COR-L47 (cell line): ENCODE results near the gene SND1.
"Not testable (repeated sequence)": the region's sequence is repeated elsewhere in the genome, so short reads cannot be mapped to it uniquely, and the experiment has no call there.

Source experiments
- DNase-seq: peaks from one replicate; lab custom pipeline; 2025; lab: John Stamatoyannopoulos, UW

Gene SND1

GRCh38 chr7:127961786-127962453 is 309.9 kb downstream of the SND1 start:
- no peak for DNase-seq

DNA sequence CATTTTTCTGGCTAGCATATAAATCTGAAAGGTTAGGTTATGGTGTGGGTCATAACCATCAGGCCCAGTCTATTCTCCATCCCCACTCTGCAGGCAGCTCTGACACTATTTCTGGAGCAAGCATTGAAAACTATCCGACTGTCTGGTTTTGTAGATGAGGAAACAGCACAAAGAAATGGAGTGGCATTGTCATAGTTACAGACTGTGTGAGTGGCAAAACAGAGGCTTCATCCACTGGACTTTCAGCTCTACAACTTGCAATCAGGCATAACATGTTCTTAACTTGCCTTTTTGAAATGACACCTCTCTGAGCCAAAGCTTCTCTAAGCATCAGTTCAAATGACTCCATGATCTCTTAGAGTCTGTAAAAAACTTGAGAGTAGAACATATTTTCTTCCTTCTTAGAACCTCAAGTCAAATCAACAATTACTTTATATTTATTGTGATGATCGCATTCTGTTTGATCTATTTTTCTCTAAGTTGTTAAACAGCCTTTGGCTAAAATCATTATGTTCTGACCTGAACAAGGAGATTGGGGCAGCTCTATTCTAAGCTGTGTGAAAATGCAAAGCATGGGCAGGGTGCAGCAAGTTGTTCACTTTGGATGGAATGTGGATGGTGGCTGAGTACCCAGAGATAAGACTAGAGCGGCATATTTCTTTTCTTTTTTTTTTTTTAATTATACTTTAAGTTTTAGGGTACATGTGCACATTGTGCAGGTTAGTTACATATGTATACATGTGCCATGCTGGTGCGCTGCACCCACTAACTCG is 310.8 kb downstream of the SND1 start:
- no peak for DNase-seq

- not testable (repeated sequence) for DNase-seq
Observed at GRCh38 chr7:127963850-127964249, 311.9 kb downstream of the SND1 start.

- DNase-seq, result no peak
Observed at GRCh38 chr7:127967281-127967680, 315.3 kb downstream of the SND1 start.

GRCh38 chr7:127968547-127968946 is 316.6 kb downstream of the SND1 start:
- DNase-seq, result no peak

DNA sequence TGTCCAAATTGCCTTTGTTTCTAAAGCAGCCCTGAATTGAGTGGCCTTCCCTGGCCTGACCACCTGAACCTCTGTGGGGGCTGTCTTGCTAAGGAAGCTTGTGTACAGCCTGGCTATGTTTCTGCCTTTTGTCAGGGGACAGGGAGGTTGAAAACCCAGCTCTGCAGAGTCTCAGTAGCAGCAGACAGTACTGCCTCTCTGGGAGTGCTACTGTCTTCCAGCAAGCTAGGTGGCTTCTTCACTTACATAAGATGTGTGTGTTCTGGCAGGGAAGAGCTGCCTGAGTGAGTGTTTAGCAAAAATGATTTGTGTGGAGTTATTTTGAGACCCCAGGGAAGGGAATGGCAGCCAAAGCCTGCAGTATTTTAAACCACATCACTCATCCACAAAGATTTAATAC is 321.8 kb downstream of the SND1 start:
- DNase-seq, result no peak

- no peak for DNase-seq
Observed at GRCh38 chr7:127974446-127975035, 322.5 kb downstream of the SND1 start.

DNA sequence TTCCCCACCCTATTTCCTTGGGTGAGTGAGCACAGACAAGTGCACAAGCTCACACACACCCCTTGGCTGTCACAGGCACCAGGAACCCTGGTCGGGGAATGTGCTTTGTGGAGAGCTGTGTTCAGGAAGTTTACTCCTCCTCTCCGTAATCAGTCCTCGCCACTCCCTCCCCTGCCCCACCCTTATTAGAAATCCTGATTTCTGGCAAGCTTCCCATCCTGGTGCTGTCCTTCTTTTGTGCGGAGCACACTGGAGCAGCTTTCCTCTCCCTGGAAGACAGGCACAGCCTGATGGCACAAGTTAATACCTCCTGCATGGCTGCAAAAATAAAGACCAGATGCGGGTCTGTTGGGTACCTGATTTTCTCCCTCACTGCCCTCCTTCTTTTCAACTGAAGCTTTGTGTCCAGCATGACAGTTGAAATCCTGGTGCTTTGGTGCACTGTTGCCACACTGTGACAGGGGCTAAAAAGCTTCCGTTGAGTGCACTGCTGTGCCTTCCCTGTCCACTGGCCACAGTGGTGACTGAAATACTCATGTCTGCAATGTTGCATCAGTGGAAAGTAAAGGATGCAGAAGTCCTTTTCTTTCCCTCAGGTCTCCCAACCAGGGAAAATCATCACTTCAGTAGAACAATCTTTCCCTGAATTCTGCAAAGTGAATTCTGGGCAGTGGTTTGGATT is 324.2 kb downstream of the SND1 start:
- DNase-seq, result peak; percentile 83

DNA sequence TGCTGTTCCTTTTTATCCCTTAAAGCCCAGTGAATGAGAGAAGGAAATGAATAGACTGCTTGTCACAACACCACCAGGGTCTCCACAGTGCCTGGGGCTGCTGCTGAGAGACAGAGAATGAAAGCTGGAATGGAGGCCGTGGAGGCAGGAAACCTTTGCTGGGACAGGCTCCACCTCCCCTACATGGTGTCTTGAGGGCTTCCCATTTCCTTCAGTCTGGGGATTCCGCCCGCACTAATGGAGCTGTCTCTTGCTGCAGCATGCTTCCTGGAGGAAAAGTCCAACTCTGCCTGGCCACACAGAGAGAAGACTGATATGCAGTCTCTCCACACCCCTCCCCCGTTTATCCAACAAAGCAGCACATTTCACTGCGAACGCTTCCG is 324.7 kb downstream of the SND1 start:
- no peak for DNase-seq

DNA sequence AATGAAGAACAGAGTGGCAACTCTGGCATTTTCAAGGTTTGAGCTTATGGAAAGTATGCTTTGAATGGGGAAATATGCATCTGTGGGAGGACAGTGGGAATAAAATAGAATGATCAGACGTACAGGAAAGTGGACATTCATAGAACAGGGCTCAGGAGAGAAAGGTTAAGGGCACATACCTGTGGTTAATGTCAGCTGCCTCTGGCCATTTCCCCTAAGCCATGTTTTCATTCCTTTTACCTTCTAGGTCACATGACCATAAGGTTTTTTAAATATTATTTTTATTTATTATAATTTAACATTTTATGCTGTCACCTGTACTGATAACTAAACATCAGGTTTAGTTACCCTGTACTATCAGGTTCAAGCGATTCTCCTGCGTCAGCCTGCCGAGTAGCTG is 326.4 kb downstream of the SND1 start:
- no peak for DNase-seq

GRCh38 chr7:127979113-127979727 is 327.2 kb downstream of the SND1 start:
- no peak for DNase-seq

GRCh38 chr7:127979728-127980126 is 327.7 kb downstream of the SND1 start:
- no peak for DNase-seq

GRCh38 chr7:127980901-127981300 is 328.9 kb downstream of the SND1 start:
- no peak for DNase-seq

DNA sequence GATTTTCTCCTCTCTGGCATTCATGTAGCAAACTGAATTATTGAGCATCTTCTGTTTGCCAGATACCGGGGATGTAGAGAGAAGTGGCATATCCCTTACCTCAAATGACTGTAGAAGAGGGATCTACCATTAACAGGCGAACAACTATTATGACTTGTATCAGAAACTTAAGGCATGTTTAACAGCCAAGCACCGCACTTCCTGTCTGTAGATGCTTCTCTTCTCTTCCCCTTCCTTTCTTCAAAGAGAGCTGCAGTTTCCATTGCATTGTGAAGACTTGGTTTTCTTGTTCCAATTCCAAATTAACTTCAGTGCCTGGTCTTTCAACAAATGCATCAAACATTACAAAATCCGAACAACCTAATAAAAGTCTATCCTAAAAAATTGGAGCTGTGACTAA is 330.0 kb downstream of the SND1 start:
- DNase-seq, result no peak

DNA sequence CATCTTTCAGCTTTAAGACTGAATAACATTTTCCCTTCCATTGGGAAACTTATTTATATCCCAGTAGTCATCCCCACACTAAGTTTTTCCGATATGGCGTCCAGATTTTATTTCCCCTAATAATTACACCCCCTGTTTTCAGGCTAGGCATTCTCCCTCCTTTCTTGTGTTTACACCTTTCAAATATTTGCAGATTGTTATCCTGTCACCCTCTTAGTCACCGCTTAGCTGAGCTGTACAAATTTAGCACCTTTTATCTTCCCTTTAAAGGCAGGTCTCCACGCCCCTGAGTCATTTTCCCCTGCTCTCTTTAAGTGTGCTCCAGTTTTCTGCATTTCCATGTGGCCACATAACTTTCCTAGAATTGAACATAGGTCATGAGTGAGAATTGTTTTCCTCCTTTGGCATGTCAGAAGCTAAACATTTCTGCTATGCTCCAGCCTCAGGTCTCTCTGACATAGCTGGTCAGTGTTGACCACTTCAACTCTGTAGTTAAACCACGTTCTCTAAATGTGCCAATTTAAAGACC is 331.9 kb downstream of the SND1 start:
- no peak for DNase-seq

DNA sequence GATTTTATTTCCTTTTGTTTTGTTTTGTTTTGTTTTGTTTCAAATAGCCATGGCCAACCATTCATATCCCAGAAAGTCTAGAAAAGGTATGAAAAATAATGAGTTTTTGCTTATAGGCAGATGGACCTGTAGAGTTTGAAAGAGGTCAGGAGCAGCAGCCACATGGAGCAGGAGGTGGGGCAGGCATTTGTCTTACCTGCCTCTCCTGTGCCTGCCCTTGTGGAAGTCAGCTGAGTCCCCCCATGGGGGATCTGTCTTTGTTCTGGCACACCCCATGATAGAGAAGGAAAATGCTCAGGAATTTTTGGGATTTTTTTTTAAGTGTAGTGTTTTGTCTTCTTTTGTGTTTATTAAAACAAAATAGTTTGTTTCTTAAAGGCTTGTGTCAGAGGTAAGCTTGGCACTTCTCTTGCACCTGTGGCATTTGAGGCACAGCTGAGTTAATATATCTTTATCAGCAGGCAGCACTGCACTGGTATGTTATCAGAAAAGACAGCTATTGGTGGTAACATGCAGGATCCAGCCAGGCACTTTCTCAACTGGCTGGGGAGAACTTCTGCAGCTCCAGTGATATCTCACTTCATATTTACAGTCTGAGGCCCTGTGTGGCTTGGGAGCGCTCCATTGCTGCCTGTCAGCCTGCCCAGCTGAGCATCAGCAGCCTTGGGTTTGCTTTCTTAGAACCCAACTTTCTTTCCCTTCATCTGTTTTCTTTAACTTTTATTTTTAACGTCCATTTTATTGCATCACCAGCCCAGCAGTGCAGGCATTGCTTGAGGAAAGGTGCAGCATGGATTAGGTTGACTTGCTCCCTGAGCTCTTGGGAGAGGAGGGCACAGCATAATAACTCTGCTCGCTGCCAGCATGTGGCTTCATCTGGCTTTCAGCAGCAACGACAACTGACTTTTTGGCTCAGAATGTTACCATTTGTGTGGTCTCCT is 334.9 kb downstream of the SND1 start:
- no peak for DNase-seq

DNA sequence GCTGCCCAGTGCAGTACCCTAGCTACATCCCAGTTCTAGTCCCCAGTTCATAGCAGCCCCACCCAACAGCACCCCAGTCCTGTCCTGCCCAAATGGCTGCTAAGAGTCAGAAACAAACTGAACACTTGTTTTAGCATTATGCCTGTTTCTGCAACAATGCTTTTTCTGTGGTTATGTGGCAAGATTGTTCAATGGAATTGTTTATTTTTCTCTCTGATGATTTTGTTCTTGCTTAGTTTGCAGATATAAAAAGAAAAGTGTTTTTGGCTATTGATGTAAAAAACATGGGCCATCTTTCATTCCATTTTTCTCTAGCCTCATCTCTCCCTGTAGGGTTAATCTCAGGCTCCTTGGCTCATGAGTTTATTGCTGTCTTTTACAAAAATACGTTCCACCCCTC is 336.8 kb downstream of the SND1 start:
- DNase-seq, result no peak

- no peak for DNase-seq
Observed at GRCh38 chr7:127993317-127993716, 341.3 kb downstream of the SND1 start.

DNA sequence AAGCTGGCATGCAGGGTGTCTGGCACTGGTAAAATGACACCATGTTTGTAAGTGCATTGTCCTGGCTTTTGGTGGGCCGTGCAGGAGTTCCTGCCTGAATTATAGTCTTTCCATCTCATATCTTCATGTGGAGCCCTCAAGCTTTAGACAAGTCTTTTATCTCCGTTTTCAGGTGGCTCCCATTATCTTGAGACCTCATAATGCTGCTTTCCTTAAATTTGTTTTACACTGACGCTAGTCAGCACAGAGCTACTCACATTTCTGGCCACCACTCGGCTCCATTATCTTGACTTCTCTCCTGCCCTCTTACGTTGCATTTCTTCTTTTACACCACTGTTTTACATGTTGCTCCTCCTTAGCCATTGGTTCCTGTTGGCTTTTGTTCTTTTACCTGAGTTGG is 342.0 kb downstream of the SND1 start:
- no peak for DNase-seq

DNA sequence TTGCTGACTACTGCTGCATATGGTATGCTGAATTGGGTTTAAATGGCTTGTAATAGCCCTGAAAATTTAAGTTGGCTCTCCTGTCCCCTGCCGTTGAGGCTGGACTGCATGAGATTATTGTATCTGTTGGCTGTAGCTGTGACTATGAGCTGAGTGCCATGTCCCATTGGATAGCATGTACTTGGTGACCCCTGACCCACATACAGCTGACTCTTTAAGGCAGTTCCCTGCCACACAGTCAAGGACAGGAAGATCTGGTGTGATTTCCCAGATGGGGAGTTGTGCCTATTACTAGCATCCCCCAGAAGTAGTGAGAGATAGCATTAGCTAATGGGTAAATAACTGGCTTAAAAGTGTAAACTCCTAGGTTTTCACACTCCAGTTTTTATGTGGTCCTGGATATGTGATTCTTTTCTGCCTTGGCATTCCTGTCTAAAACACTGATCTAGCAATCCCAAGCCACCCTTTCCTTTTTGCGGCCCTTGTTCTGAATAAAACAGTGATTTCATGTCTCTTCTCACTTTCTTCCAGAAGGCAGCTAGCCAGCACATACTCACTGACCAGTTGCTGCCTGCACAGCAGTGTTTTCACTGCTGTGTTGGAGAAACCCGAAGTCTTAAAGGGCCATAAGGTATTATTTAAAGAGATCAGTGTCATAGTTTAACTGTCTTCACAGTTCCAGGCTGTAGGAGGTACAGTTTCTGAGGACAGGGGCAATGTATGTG is 343.3 kb downstream of the SND1 start:
- DNase-seq, result no peak
